Glutamatergic neuron (in vitro differentiated cells): ENCODE data around the gene UBR3. TPM values are rescaled to one million over a fixed set of nuclear protein-coding genes. Genes with fewer than 3 reads are reported as not detected.

Experiments used
- DNase-seq: peaks from one replicate; pipeline ENCODE4 v3.0.0; 2022
- H3K27ac Mint-ChIP-seq: one replicate; pipeline ENCODE4 v1.8.0; 2020; ENCODE audit warnings: mild to moderate bottlenecking, mixed read lengths, inconsistent platforms; ENCODE audit not compliant: unreplicated experiment
- H3K27me3 Mint-ChIP-seq: one replicate; pipeline ENCODE4 v1.8.0; 2020; ENCODE audit warnings: mild to moderate bottlenecking, moderate library complexity, mixed read lengths, inconsistent platforms; ENCODE audit not compliant: unreplicated experiment
- H3K36me3 Mint-ChIP-seq: one replicate; pipeline ENCODE4 v1.8.0; 2020; ENCODE audit warnings: mild to moderate bottlenecking, mixed read lengths, inconsistent platforms; ENCODE audit not compliant: unreplicated experiment
- H3K4me1 Mint-ChIP-seq: one replicate; pipeline ENCODE4 v1.8.0; 2020; ENCODE audit warnings: mild to moderate bottlenecking, low read depth, mixed read lengths, inconsistent platforms; ENCODE audit not compliant: unreplicated experiment
- H3K4me3 Mint-ChIP-seq: one replicate; pipeline ENCODE4 v1.8.0; 2020; ENCODE audit warnings: mild to moderate bottlenecking, mixed read lengths, inconsistent platforms; ENCODE audit not compliant: unreplicated experiment
- H3K9me3 Mint-ChIP-seq: one replicate; pipeline ENCODE4 v1.8.0; 2020; ENCODE audit warnings: mild to moderate bottlenecking, moderate library complexity, mixed read lengths, inconsistent platforms; ENCODE audit not compliant: unreplicated experiment
- CTCF ChIP-seq: fragments of 200-600 bp; sonication (generic); IDR thresholded peaks from one replicate; pipeline ENCODE4 v1.5.0; 2021; ENCODE audit not compliant: partially characterized antibody, unreplicated experiment
- total RNA-seq: library from RNA; stranded (reverse); fragmentation: NEBNext Ultra II Directional; extraction: Animal tissue kit (Norgen Biotek cat#: 25700); gene quantifications from one replicate; pipeline ENCODE4 v1.2.1, GENCODE V29; 2021; ENCODE audit not compliant: unreplicated experiment

UBR3 gene
- total RNA-seq, 1 donor from 2014 or later = 59.8 TPM

GRCh38 chr2:170034596-170034995 lies 207.3 kb downstream of the UBR3 start:
- no peak overlapping the region for H3K27ac Mint-ChIP-seq
- no peaks in the 10 kb centered on the region for H3K27me3 Mint-ChIP-seq
- TF ChIP-seq CTCF = no peak
- DNase-seq = no peak
- peaks cover 16% of the 10 kb centered on the region for H3K36me3 Mint-ChIP-seq
- H3K4me3 Mint-ChIP-seq = no peak overlapping the region
- no peaks in the 10 kb centered on the region for H3K4me1 Mint-ChIP-seq
- peaks cover 2% of the 10 kb centered on the region for H3K9me3 Mint-ChIP-seq

GRCh38 chr2:170038734-170039133 lies 211.5 kb downstream of the UBR3 start:
- Mint-ChIP-seq H3K4me3 (no peak overlapping the region), H3K9me3 (no peaks in the 10 kb centered on the region), H3K36me3 (no peaks in the 10 kb centered on the region), H3K4me1 (no peaks in the 10 kb centered on the region), H3K27ac (no peak overlapping the region), H3K27me3 (no peaks in the 10 kb centered on the region)
- TF ChIP-seq CTCF = no peak
- no peak for DNase-seq

- Mint-ChIP-seq H3K9me3 (no peaks in the 10 kb centered on the region), H3K36me3 (no peaks in the 10 kb centered on the region), H3K4me1 (no peaks in the 10 kb centered on the region), H3K27ac (no peak overlapping the region), H3K4me3 (no peak overlapping the region), H3K27me3 (no peaks in the 10 kb centered on the region)
- DNase-seq = no peak
- no peak for TF ChIP-seq CTCF
These were observed 212.3 kb downstream of the UBR3 start for GRCh38 chr2:170039401-170040172.

GRCh38 chr2:170044751-170045478 lies 217.7 kb downstream of the UBR3 start:
- TF ChIP-seq CTCF = no peak
- H3K27ac Mint-ChIP-seq = no peak overlapping the region
- DNase-seq = no peak
- H3K9me3 Mint-ChIP-seq = peaks cover 2% of the 10 kb centered on the region
- H3K27me3 Mint-ChIP-seq = no peaks in the 10 kb centered on the region
- H3K4me1 Mint-ChIP-seq = peaks cover 6% of the 10 kb centered on the region
- no peak overlapping the region for H3K4me3 Mint-ChIP-seq
- peaks cover 4% of the 10 kb centered on the region for H3K36me3 Mint-ChIP-seq
